Endodermal cell (in vitro differentiated cells): ENCODE data around the gene NFATC2. TPM values are rescaled to one million over a fixed set of nuclear protein-coding genes. Genes with fewer than 3 reads are reported as not detected.

Experiments used
- DNase-seq: peaks from one replicate; pipeline ENCODE4 v3.0.0-alpha.2; 2017
- H3K27ac ChIP-seq: 2 replicates; pipeline ENCODE4 v1.5.1; 2013; ENCODE audit warnings: mild to moderate bottlenecking, low read depth, low read length, moderate library complexity
- H3K27me3 ChIP-seq: 2 replicates; pipeline ENCODE4 v1.6.1; 2013; ENCODE audit warnings: mild to moderate bottlenecking, low read length, moderate library complexity; ENCODE audit not compliant: insufficient read depth, control insufficient read depth, poor library complexity, severe bottlenecking
- H3K36me3 ChIP-seq: 2 replicates; pipeline ENCODE4 v1.7.0; 2013; ENCODE audit warnings: mild to moderate bottlenecking, low read length, moderate library complexity; ENCODE audit not compliant: control insufficient read depth, insufficient read depth
- H3K4me1 ChIP-seq: one replicate; pipeline ENCODE4 v1.7.0; 2013; ENCODE audit warnings: low read length; ENCODE audit not compliant: control insufficient read depth, insufficient read depth
- H3K4me3 ChIP-seq: 2 replicates; pipeline ENCODE4 v1.5.1; 2013; ENCODE audit warnings: mild to moderate bottlenecking, low read length, moderate library complexity
- H3K9ac ChIP-seq: 2 replicates; pipeline ENCODE4 v1.6.1; 2013; ENCODE audit warnings: mild to moderate bottlenecking, low read length, moderate library complexity; ENCODE audit not compliant: poor library complexity, severe bottlenecking; ENCODE audit errors: extremely low read depth
- H3K9me3 ChIP-seq: 2 replicates; pipeline ENCODE4 v1.6.1; 2013; ENCODE audit warnings: mild to moderate bottlenecking, low read length, moderate library complexity; ENCODE audit not compliant: control insufficient read depth
- H3K27ac Mint-ChIP-seq: 2 replicates; pipeline ENCODE4 v1.8.0; 2020; ENCODE audit warnings: mixed read lengths
- H3K27me3 Mint-ChIP-seq: 2 replicates; pipeline ENCODE4 v1.8.0; 2021; ENCODE audit warnings: mild to moderate bottlenecking, mixed read lengths; ENCODE audit not compliant: insufficient read depth
- H3K36me3 Mint-ChIP-seq: 2 replicates; pipeline ENCODE4 v1.8.0; 2020; ENCODE audit warnings: low read depth, mixed read lengths
- H3K4me1 Mint-ChIP-seq: 2 replicates; pipeline ENCODE4 v1.8.0; 2020; ENCODE audit warnings: mixed read lengths
- H3K4me3 Mint-ChIP-seq: 2 replicates; pipeline ENCODE4 v1.8.0; 2020; ENCODE audit warnings: mild to moderate bottlenecking, moderate library complexity, mixed read lengths
- H3K9me3 Mint-ChIP-seq: 2 replicates; pipeline ENCODE4 v1.8.0; 2020; ENCODE audit warnings: mild to moderate bottlenecking, mixed read lengths
- CTCF ChIP-seq: fragments of 200-600 bp; sonication (generic); conservative IDR thresholded peaks from 2 replicates; pipeline ENCODE4 v1.5.0; 2021; ENCODE audit warnings: antibody characterized with exemption, mild to moderate bottlenecking
- WGBS, 2 experiments: methylation state at CpG; one replicate each; pipeline versions ENCODE4 v1.1.5 to v1.1.7; 2013; ENCODE audit warnings: missing lambda C conversion rate in 2 of 2, mixed read lengths in 1 of 2; ENCODE audit not compliant: insufficient coverage in 1 of 2, insufficient read length in 1 of 2; 5-methylcytosine and 5-hydroxymethylcytosine counted together
- total RNA-seq, 2 donors: library from RNA; stranded (reverse); fragmentation: NEBNext Ultra II Directional in 1 of 2; extraction: Animal tissue kit (Norgen Biotek cat#: 25700) in 1 of 2; gene quantifications; 2 replicates in 1 of 2; 3 replicates in 1 of 2; pipeline ENCODE4 v1.2.1, GENCODE V29; 2021

The NFATC2 gene
- total RNA-seq, 2 donors from 2014 or later: 1.5 to 2.1 TPM

DNA sequence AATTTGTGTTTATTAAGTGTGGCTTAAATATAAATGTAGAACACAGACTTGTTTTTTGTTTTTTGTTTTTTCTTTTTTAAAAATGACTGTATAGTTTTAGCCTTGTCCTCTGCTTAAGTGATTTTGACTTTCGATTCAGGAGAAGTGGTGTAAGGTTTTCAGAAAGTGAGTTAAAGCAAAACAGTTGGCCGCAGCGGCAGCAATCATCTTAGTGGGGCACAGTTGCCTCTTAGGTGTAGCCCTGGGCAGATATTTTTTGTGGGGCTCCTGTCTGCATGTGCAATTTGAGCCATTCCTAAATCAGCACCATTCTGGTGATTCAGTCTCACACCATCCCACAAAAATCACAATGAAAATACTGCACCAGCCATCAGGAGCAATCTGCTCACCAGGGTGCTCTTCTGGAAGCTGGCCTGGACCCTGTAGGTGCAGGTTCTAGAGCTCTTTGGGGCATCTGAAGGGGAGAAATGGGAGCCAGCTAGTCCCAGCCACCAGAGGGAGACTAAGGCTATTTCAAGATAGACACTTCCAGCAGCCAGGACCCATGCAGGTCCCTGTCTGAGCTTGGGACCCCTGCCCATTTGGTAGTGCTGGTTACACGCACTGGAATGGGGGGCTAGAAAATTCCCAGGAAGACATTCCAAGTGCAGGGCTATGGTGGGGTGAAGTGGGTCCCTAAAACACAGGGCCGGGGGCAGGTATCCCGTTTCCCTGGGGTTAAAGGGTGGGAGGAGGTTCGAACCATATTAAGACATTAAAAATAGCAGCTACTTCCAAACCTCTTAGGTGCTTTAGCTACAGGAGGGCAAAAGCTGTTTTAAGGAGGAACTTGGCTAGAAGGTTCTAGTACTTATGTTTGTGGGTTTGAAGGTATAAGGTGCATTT lies 156.6 kb downstream of the NFATC2 start:
- Histone ChIP-seq H3K4me1 (peaks cover 4% of the 10 kb centered on the region), H3K9ac (no peak overlapping the region), H3K4me3 (no peak overlapping the region), H3K27ac (no peak overlapping the region), H3K9me3 (no peaks in the 10 kb centered on the region), H3K27me3 (no peaks in the 10 kb centered on the region), H3K36me3 (no peaks in the 10 kb centered on the region)
- Mint-ChIP-seq H3K4me1 (peaks cover 20% of the 10 kb centered on the region), H3K27me3 (peaks cover 8% of the 10 kb centered on the region), H3K27ac (no peak overlapping the region), H3K36me3 (no peaks in the 10 kb centered on the region), H3K4me3 (no peak overlapping the region), H3K9me3 (no peaks in the 10 kb centered on the region)
- TF ChIP-seq CTCF: peak; percentile 82
- DNase-seq: peak; percentile 84
- 74 to 100% methylated on average over 1 to 6 of the region's 7 CpGs for WGBS, 2 experiments

GRCh38 chr20:51384875-51385274 lies 157.6 kb downstream of the NFATC2 start:
- H3K9ac ChIP-seq: no peak overlapping the region
- peaks cover 4% of the 10 kb centered on the region for H3K4me1 ChIP-seq
- H3K27me3 ChIP-seq: no peaks in the 10 kb centered on the region
- H3K27ac Mint-ChIP-seq: no peak overlapping the region
- no peak for TF ChIP-seq CTCF
- H3K36me3 Mint-ChIP-seq: no peaks in the 10 kb centered on the region
- 89% methylated on average over 2 to 3 of the region's 3 CpGs for WGBS, 2 experiments
- H3K4me3 ChIP-seq: no peak overlapping the region
- H3K36me3 ChIP-seq: no peaks in the 10 kb centered on the region
- H3K27ac ChIP-seq: no peak overlapping the region
- peaks cover 26% of the 10 kb centered on the region for H3K4me1 Mint-ChIP-seq
- no peaks in the 10 kb centered on the region for H3K9me3 ChIP-seq
- no peak for DNase-seq
- H3K27me3 Mint-ChIP-seq: peaks cover 10% of the 10 kb centered on the region
- no peak overlapping the region for H3K4me3 Mint-ChIP-seq
- H3K9me3 Mint-ChIP-seq: no peaks in the 10 kb centered on the region

- Histone ChIP-seq H3K36me3 (no peaks in the 10 kb centered on the region), H3K27me3 (no peaks in the 10 kb centered on the region), H3K9ac (no peak overlapping the region), H3K27ac (no peak overlapping the region), H3K4me3 (no peak overlapping the region), H3K9me3 (no peaks in the 10 kb centered on the region), H3K4me1 (peaks cover 4% of the 10 kb centered on the region)
- 92 to 99% methylated on average over 10 of the region's 11 CpGs for WGBS, 2 experiments
- TF ChIP-seq CTCF: no peak
- Mint-ChIP-seq H3K4me1 (peaks cover 26% of the 10 kb centered on the region), H3K27me3 (peaks cover 10% of the 10 kb centered on the region), H3K27ac (no peak overlapping the region), H3K4me3 (no peak overlapping the region), H3K36me3 (no peaks in the 10 kb centered on the region), H3K9me3 (no peaks in the 10 kb centered on the region)
- no peak for DNase-seq
Measured at GRCh38 chr20:51383891-51384510, 158.5 kb downstream of the NFATC2 start.
